ENCODE data around the gene ORAI3. TPM values are rescaled to one million over a fixed set of nuclear protein-coding genes. Genes with fewer than 3 reads are reported as not detected.
A peak's percentile ranks its signal among the peaks of the same experiment; 100 is the strongest.

ORAI3 gene
- total RNA-seq, 1 experiment from 2014 or later = 7.0 TPM

GRCh38 chr16:30949650-30950515 is 1.0 kb downstream of the ORAI3 start:
- H3K27ac ChIP-seq = no peak overlapping the region
- DNase-seq = peak; percentile 81 to 85

DNA sequence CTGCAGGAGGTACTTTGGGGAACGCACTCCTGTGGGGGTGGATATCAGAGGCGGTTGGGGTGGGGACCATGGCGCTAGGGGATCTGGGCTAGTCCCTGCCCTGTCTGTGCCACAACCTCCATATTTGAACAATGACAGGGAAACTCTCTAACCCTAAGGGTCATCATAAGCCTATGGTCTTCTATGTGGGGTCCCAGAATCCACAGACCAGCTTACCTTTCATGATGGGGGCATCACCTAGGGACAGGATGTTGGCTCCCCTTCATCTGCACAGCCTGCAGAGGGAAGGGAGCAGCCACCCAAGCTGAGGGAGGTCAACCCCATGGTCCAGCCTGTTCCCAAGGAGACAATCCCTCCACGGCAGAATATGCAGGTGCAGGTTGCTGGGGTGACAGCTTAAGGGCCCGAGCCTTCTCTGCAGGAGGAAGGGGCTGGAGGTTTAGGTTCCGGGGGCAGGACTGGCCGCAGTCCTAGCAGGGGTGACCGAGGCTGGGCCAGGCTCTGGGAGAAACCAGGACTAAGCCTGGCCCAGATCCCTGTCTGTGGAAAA is 1.7 kb downstream of the ORAI3 start:
- Histone ChIP-seq H3K36me3 (no peaks in the 10 kb centered on the region), H3K9me3 (replicated peaks) (no peaks in the 10 kb centered on the region), H3K4me1 (peaks cover 13% of the 10 kb centered on the region), H3K27ac (no peak overlapping the region), H3K27me3 (no peaks in the 10 kb centered on the region), H3K4me3 (no peak overlapping the region)
- no peak for DNase-seq

More at GRCh38 chr16:30949650-30950515, 1.0 kb downstream of the ORAI3 start:
- Histone ChIP-seq H3K36me3 (no peaks in the 10 kb centered on the region), H3K9me3 (replicated peaks) (no peaks in the 10 kb centered on the region), H3K4me1 (peaks cover 13% of the 10 kb centered on the region), H3K27me3 (no peaks in the 10 kb centered on the region), H3K4me3 (peak overlapping the region; percentile 94)

GRCh38 chr16:30951193-30951592 is 2.3 kb downstream of the ORAI3 start:
- DNase-seq = no peak
- H3K4me1 ChIP-seq = peaks cover 13% of the 10 kb centered on the region
- no peaks in the 10 kb centered on the region for H3K36me3 ChIP-seq

DNA sequence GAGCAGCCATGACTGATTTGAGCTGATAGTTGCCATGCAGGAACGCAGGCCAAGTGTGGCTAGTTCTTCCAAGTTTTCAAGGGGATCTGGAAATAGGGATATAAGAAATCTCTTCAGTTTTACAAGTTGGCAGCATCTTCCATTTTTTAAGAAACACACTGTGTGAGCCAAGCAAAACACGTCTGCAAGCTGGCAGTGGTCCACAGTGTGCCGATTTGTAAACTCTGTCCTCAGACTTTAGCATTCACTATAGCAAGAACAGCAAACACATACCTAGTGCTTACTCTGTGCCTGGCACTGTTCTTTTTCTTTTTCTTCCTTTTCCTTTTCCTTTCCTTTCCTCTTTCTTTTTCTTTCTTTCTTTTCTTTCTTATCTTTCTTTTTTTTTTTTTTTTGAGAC is 2.9 kb downstream of the ORAI3 start:
- DNase-seq = no peak

More at GRCh38 chr16:30951193-30951592, 2.3 kb downstream of the ORAI3 start:
- H3K4me3 ChIP-seq = no peak overlapping the region
- H3K27me3 ChIP-seq = no peaks in the 10 kb centered on the region
- no peaks in the 10 kb centered on the region for H3K9me3 ChIP-seq (replicated peaks)
- H3K27ac ChIP-seq = no peak overlapping the region

GRCh38 chr16:30953111-30953510 is 4.2 kb downstream of the ORAI3 start:
- Histone ChIP-seq H3K4me3 (no peak overlapping the region), H3K27ac (no peak overlapping the region), H3K4me1 (peaks cover 13% of the 10 kb centered on the region), H3K36me3 (no peaks in the 10 kb centered on the region), H3K27me3 (no peaks in the 10 kb centered on the region), H3K9me3 (replicated peaks) (no peaks in the 10 kb centered on the region)
- no peak for DNase-seq

More for the DNA sequence above, 2.9 kb downstream of the ORAI3 start:
- H3K4me1 ChIP-seq = peaks cover 13% of the 10 kb centered on the region
- no peak overlapping the region for H3K4me3 ChIP-seq
- no peaks in the 10 kb centered on the region for H3K27me3 ChIP-seq
- H3K36me3 ChIP-seq = no peaks in the 10 kb centered on the region
- H3K9me3 ChIP-seq (replicated peaks) = no peaks in the 10 kb centered on the region
- H3K27ac ChIP-seq = no peak overlapping the region

DNA sequence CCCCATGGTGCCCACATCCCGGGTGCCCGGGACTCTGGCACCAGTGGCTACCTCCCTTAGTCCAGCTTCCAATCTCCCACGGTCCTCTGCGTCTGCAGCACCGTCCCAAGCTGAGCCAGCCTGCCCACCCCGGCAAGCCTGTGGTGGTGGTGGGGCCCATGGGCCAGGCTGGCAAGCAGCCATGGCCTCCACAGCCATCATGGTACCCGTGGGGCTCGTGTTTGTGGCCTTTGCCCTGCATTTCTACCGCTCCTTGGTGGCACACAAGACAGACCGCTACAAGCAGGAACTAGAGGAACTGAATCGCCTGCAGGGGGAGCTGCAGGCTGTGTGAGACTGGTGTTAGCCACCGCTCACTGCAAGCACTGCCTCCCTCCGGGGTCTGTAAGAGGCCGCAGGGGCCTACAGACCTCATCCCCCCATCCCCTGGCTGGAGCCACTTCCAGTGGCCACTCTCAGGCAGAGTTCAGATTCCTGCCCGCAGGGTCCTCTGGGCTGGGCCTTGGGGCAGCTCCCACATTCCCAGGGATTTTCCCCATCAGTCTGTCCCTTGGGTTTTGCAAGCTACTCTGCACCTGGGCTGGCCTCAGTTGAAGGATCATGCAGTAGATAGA is 4.8 kb downstream of the ORAI3 start:
- Histone ChIP-seq H3K4me3 (no peak overlapping the region), H3K4me1 (peaks cover 13% of the 10 kb centered on the region), H3K27ac (no peak overlapping the region)

GRCh38 chr16:30954993-30955392 is 6.1 kb downstream of the ORAI3 start:
- peaks cover 10% of the 10 kb centered on the region for H3K4me1 ChIP-seq
- DNase-seq = no peak
- peaks cover 12% of the 10 kb centered on the region for H3K36me3 ChIP-seq
- H3K9me3 ChIP-seq (replicated peaks) = no peaks in the 10 kb centered on the region
- H3K27me3 ChIP-seq = no peaks in the 10 kb centered on the region
- H3K4me3 ChIP-seq = no peak overlapping the region
- H3K27ac ChIP-seq = no peak overlapping the region

More for the DNA sequence above, 4.8 kb downstream of the ORAI3 start:
- peak; percentile 83 to 94 for DNase-seq
- no peaks in the 10 kb centered on the region for H3K9me3 ChIP-seq (replicated peaks)
- H3K36me3 ChIP-seq = no peaks in the 10 kb centered on the region
- no peaks in the 10 kb centered on the region for H3K27me3 ChIP-seq

- peak overlapping the region; percentile 99 for H3K4me3 ChIP-seq
- peaks cover 2% of the 10 kb centered on the region; the same call in 1 of the 2 replicates for H3K4me1 ChIP-seq
- peak overlapping the region; percentile 98 for H3K27ac ChIP-seq
- H3K27me3 ChIP-seq = no peaks in the 10 kb centered on the region
- DNase-seq = peak; percentile 87 to 88
- H3K9me3 ChIP-seq (replicated peaks) = no peaks in the 10 kb centered on the region
- peaks cover 28% of the 10 kb centered on the region for H3K36me3 ChIP-seq
These were observed 8.0 kb downstream of the ORAI3 start for GRCh38 chr16:30956601-30957455.

DNA sequence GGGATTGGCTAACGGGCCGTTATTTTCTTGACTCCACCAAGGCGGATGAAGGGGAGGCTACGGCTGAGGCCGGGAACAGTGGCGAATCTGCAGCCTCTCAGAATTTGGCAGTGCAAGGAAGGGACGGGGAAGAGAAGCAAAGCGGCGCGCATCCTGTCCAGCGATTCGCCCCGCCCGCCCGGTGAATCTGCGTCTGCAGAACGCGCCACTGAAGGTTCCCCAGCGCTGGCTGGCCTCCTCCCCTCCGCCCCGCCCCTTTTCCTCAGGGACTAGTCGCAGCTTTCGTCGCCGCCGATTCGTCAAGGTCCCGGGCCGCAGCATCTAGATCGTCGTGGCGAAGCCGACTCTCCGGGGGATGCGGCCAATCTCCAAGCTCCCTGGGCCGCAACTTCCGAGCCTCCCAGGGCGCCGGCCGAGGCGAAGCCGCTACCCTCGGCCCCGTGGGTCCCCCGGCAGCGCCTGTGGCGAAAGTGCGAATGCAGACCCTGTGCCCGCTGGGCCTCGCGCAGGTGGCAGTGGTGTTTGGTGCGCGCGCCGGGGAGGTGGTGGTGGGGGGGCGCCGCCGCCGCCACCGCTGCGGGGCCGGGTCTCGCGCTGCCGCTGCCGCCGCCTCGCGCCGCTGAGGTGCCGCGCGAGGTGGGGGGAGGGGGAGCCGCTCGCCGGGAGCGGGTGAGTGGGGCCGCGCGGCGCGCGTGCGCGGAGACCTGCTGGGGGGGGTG is 8.7 kb downstream of the ORAI3 start, which contains the start of gene SETD1A:
Gene SETD1A, plus strand, starts transcription at position 299 of the 719 bp plus-strand sequence. CDS start 978 bp downstream, outside the sequence.
- peak; percentile 95 to 97 for DNase-seq
- Histone ChIP-seq H3K4me3 (peak within 1 kb of the TSS; percentile 99), H3K27ac (peak within 1 kb of the TSS; percentile 98), H3K27me3 (no peaks in the 10 kb centered on the region), H3K4me1 (peaks cover 2% of the 10 kb centered on the region; the same call in 1 of the 2 replicates), H3K9me3 (replicated peaks) (no peaks in the 10 kb centered on the region), H3K36me3 (peaks cover 36% of the 10 kb centered on the region)

DNA sequence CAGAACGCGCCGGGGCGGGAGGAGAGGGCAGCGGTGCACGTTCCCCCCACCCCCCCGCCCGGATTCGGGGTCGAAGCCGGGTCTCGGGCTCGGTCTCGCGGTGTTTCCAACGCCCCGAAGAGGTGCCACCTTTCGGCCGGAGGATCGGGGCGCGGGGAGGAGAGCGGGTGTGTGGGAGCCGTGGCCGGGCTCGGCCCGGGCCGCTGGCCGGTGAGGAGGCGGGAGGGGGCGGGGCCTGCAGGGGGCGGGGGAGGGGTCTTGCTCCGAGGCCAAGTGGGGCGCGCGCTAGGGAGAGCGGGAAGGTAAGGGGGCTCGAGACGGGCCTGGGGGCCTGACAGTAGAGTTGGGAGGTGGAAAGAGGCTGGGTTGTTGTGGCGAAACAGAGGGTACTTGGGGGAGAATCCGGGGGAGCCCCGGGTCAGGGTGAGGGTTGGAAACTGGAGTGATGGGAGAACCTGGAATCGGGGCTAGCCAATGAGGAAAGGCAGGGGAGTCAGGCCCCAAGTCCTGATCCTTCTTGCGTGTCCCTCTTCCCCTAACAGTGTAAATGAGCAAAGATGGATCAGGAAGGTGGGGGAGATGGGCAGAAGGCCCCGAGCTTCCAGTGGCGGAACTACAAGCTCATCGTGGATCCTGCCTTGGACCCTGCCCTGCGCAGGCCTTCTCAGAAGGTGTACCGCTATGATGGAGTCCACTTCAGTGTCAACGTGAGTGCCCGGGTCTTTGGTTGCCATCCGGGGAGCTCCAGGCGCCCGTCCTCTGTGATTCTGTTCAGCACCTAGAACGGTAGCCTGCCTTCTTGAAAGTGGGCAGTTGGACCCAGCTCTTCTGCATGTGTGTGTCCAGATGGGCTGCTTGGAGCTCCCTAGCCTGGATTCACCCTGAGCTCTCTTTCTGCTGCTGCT is 9.6 kb downstream of the ORAI3 start:
- H3K4me1 ChIP-seq = peaks cover 2% of the 10 kb centered on the region; the same call in 1 of the 2 replicates
- DNase-seq = peak; percentile 49 to 63
- H3K4me3 ChIP-seq = peak overlapping the region; percentile 99
- peak overlapping the region; percentile 98; the same call in 1 of the 2 replicates for H3K27ac ChIP-seq
- H3K27me3 ChIP-seq = no peaks in the 10 kb centered on the region
- H3K9me3 ChIP-seq (replicated peaks) = no peaks in the 10 kb centered on the region
- H3K36me3 ChIP-seq = peaks cover 44% of the 10 kb centered on the region

DNA sequence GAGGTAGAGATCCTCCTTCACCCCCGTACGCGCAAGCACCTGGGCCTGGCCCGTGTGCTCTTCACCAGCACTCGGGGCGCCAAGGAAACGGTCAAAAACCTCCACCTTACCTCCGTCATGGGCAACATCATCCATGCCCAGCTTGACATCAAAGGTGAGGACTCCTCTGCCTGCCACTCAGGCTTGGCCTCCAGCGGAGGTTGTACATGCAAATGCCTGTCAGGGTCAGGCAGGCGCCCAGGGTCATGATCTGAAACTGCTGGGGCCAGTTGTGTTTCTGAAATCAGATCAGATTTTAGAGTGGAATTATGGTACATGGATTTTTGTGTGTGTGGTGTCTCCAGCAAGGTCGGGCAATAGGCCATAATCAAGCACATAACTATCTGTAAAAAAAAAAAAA is 12.5 kb downstream of the ORAI3 start:
- H3K9me3 ChIP-seq (replicated peaks) = no peaks in the 10 kb centered on the region
- H3K4me1 ChIP-seq = no peaks in the 10 kb centered on the region
- no peak overlapping the region for H3K4me3 ChIP-seq
- H3K27me3 ChIP-seq = no peaks in the 10 kb centered on the region
- DNase-seq = no peak
- no peak overlapping the region for H3K27ac ChIP-seq
- H3K36me3 ChIP-seq = peaks cover 65% of the 10 kb centered on the region

GRCh38 chr16:30963925-30964511 is 15.2 kb downstream of the ORAI3 start:
- Histone ChIP-seq H3K4me3 (no peak overlapping the region), H3K27me3 (no peaks in the 10 kb centered on the region), H3K36me3 (peaks cover 88% of the 10 kb centered on the region), H3K4me1 (no peaks in the 10 kb centered on the region), H3K9me3 (replicated peaks) (no peaks in the 10 kb centered on the region), H3K27ac (no peak overlapping the region)
- DNase-seq = no peak

All from SJCRH30 (cell line).